Stomach (tissue), 4 donors: Measurements from ENCODE around the gene INSRR.

Source experiments
- CTCF ChIP-seq, 7 experiments: fragments of 450-650 bp in 4 of 7; fragments of 200-600 bp in 3 of 7; sonication (generic) in 3 of 7; IDR thresholded peaks; one replicate each; pipeline ENCODE4 v1.5.1; 2016 to 2019; ENCODE audit warnings: antibody characterized with exemption in 7 of 7, control low read depth in 2 of 7, mild to moderate bottlenecking in 1 of 7
- POLR2AphosphoS5 ChIP-seq, 3 donors: sonication (generic); formaldehyde crosslinking; IDR thresholded peaks; one replicate each; pipeline ENCODE4 v1.6.1; 2016; ENCODE audit warnings: antibody characterized with exemption in 3 of 3

GRCh38 chr1:156845953-156846545 is 12.9 kb downstream of the INSRR start:
- TF ChIP-seq CTCF (IDR thresholded peaks at IDR 0.05) (no peak), POLR2AphosphoS5 (IDR thresholded peaks at IDR 0.05) (no peak)
